IgD-negative memory B cell (primary cell): ENCODE data around the gene DYNLRB2. TPM values are rescaled to one million over a fixed set of nuclear protein-coding genes. Genes with fewer than 3 reads are reported as not detected.
A peak's percentile ranks its signal among the peaks of the same experiment; 100 is the strongest.

Experiments used
- H3K27ac Mint-ChIP-seq, 3 donors: one replicate each; pipeline ENCODE4 v1.8.0; 2020 to 2022; ENCODE audit warnings: mild to moderate bottlenecking in 3 of 3, mixed read lengths in 3 of 3, moderate library complexity in 1 of 3
- H3K27me3 Mint-ChIP-seq: one replicate; pipeline ENCODE4 v1.8.0; 2021; ENCODE audit warnings: mixed read lengths
- H3K36me3 Mint-ChIP-seq: one replicate; pipeline ENCODE4 v1.8.0; 2020; ENCODE audit warnings: mild to moderate bottlenecking, mixed read lengths
- H3K4me1 Mint-ChIP-seq, 3 donors: one replicate each; pipeline ENCODE4 v1.8.0; 2020 to 2022; ENCODE audit warnings: mixed read lengths in 3 of 3, mild to moderate bottlenecking in 1 of 3
- H3K4me3 Mint-ChIP-seq, 4 donors: one replicate each; pipeline ENCODE4 v1.8.0; 2020 to 2022; ENCODE audit warnings: mild to moderate bottlenecking in 4 of 4, mixed read lengths in 4 of 4, moderate library complexity in 3 of 4
- H3K9me3 Mint-ChIP-seq, 3 donors: one replicate each; pipeline ENCODE4 v1.8.0; 2020 to 2021; ENCODE audit warnings: mixed read lengths in 3 of 3, mild to moderate bottlenecking in 1 of 3
- polyA plus RNA-seq: library from polyadenylated mRNA; unstranded; fragments of 300-500 nt; fragmentation: Illumina TruSeq; gene quantifications from one replicate; pipeline ENCODE4 v1.2.3, GENCODE V29; 2021

DYNLRB2 gene
- polyA plus RNA-seq: not detected

- H3K4me1 Mint-ChIP-seq: peaks cover 12 to 13% (median 12%) of the 10 kb centered on the region in 3 donors
- H3K4me3 Mint-ChIP-seq: peak within 1 kb of the TSS; percentile 93 to 97 (median 96)
- peak within 1 kb of the TSS; percentile 97 to 100 (median 99) for H3K27ac Mint-ChIP-seq
- no peaks in the 10 kb centered on the region for H3K36me3 Mint-ChIP-seq
- no peaks in the 10 kb centered on the region for H3K27me3 Mint-ChIP-seq
- H3K9me3 Mint-ChIP-seq: peaks cover 0 to 5% (median 2%) of the 10 kb centered on the region in 3 donors
Measured at GRCh38 chr16:80540516-80541305, at the start of gene DYNLRB2. Gene DYNLRB2 (plus strand): TSS chr16:80540993. CDS start chr16:80541077, 84 bp downstream.

GRCh38 chr16:80500116-80500859, 40.5 kb upstream of the DYNLRB2 start:
- H3K27me3 Mint-ChIP-seq: peaks cover 17% of the 10 kb centered on the region
- no peaks in the 10 kb centered on the region for H3K36me3 Mint-ChIP-seq
- peaks cover 0 to 7% (median 6%) of the 10 kb centered on the region in 3 donors for H3K4me1 Mint-ChIP-seq
- H3K9me3 Mint-ChIP-seq: peaks cover 0 to 11% (median 10%) of the 10 kb centered on the region in 3 donors
- H3K4me3 Mint-ChIP-seq: peak overlapping the region in 1 of 4 donors; percentile 46
- no peak overlapping the region for H3K27ac Mint-ChIP-seq

- no peaks in the 10 kb centered on the region for H3K36me3 Mint-ChIP-seq
- peak overlapping the region in 1 of 3 donors; percentile 5 for H3K27ac Mint-ChIP-seq
- H3K9me3 Mint-ChIP-seq: peaks cover 0 to 11% (median 10%) of the 10 kb centered on the region in 3 donors
- H3K4me3 Mint-ChIP-seq: no peak overlapping the region
- peaks cover 0 to 7% (median 6%) of the 10 kb centered on the region in 3 donors for H3K4me1 Mint-ChIP-seq
- peaks cover 15% of the 10 kb centered on the region for H3K27me3 Mint-ChIP-seq
Measured at GRCh38 chr16:80500961-80501525, 39.8 kb upstream of the DYNLRB2 start.

GRCh38 chr16:80503107-80503506, 37.7 kb upstream of the DYNLRB2 start:
- Mint-ChIP-seq H3K4me3 (no peak overlapping the region), H3K4me1 (peaks cover 3 to 7% (median 6%) of the 10 kb centered on the region in 3 donors), H3K36me3 (no peaks in the 10 kb centered on the region), H3K27ac (no peak overlapping the region), H3K9me3 (peaks cover 0 to 11% (median 10%) of the 10 kb centered on the region in 3 donors), H3K27me3 (peaks cover 13% of the 10 kb centered on the region)

GRCh38 chr16:80507538-80507937, 33.3 kb upstream of the DYNLRB2 start:
- Mint-ChIP-seq H3K27ac (no peak overlapping the region), H3K9me3 (peaks cover 0 to 4% (median 4%) of the 10 kb centered on the region in 3 donors), H3K27me3 (peaks cover 17% of the 10 kb centered on the region), H3K4me3 (no peak overlapping the region), H3K36me3 (no peaks in the 10 kb centered on the region), H3K4me1 (peaks cover 0 to 3% (median 3%) of the 10 kb centered on the region in 3 donors)

- H3K36me3 Mint-ChIP-seq: no peaks in the 10 kb centered on the region
- H3K4me3 Mint-ChIP-seq: no peak overlapping the region
Measured at GRCh38 chr16:80509872-80510271, 30.9 kb upstream of the DYNLRB2 start.

GRCh38 chr16:80511824-80512592, 28.8 kb upstream of the DYNLRB2 start:
- H3K9me3 Mint-ChIP-seq: no peaks in the 10 kb centered on the region
- H3K27ac Mint-ChIP-seq: no peak overlapping the region
- H3K36me3 Mint-ChIP-seq: no peaks in the 10 kb centered on the region
- peaks cover 0 to 5% (median under 1%) of the 10 kb centered on the region in 3 donors for H3K4me1 Mint-ChIP-seq
- H3K27me3 Mint-ChIP-seq: peaks cover 22% of the 10 kb centered on the region
- no peak overlapping the region for H3K4me3 Mint-ChIP-seq

More at GRCh38 chr16:80509872-80510271, 30.9 kb upstream of the DYNLRB2 start:
- Mint-ChIP-seq H3K27me3 (peaks cover 19% of the 10 kb centered on the region), H3K9me3 (no peaks in the 10 kb centered on the region), H3K4me1 (peaks cover 0 to 3% (median 3%) of the 10 kb centered on the region in 3 donors), H3K27ac (no peak overlapping the region)

- Mint-ChIP-seq H3K4me1 (peaks cover 0 to 6% (median 0%) of the 10 kb centered on the region in 3 donors), H3K36me3 (no peaks in the 10 kb centered on the region), H3K4me3 (no peak overlapping the region), H3K27ac (no peak overlapping the region), H3K9me3 (no peaks in the 10 kb centered on the region), H3K27me3 (peaks cover 22% of the 10 kb centered on the region)
Measured at GRCh38 chr16:80512593-80512853, 28.3 kb upstream of the DYNLRB2 start.

GRCh38 chr16:80515374-80515773, 25.4 kb upstream of the DYNLRB2 start:
- H3K9me3 Mint-ChIP-seq: no peaks in the 10 kb centered on the region
- peaks cover 11% of the 10 kb centered on the region for H3K27me3 Mint-ChIP-seq
- no peak overlapping the region for H3K4me3 Mint-ChIP-seq
- H3K27ac Mint-ChIP-seq: peak overlapping the region in 1 of 3 donors; percentile 32
- H3K36me3 Mint-ChIP-seq: no peaks in the 10 kb centered on the region
- H3K4me1 Mint-ChIP-seq: peaks cover 11 to 18% (median 12%) of the 10 kb centered on the region in 3 donors

GRCh38 chr16:80517846-80518245, 22.9 kb upstream of the DYNLRB2 start:
- peaks cover 11 to 18% (median 12%) of the 10 kb centered on the region in 3 donors for H3K4me1 Mint-ChIP-seq
- peaks cover 8% of the 10 kb centered on the region for H3K27me3 Mint-ChIP-seq
- H3K4me3 Mint-ChIP-seq: no peak overlapping the region
- no peaks in the 10 kb centered on the region for H3K36me3 Mint-ChIP-seq
- H3K9me3 Mint-ChIP-seq: no peaks in the 10 kb centered on the region
- H3K27ac Mint-ChIP-seq: no peak overlapping the region

GRCh38 chr16:80518436-80518835, 22.4 kb upstream of the DYNLRB2 start:
- Mint-ChIP-seq H3K4me3 (peak overlapping the region in 3 of 4 donors; percentile 53 to 88 (median 66)), H3K4me1 (peaks cover 11 to 18% (median 12%) of the 10 kb centered on the region in 3 donors), H3K27me3 (peaks cover 8% of the 10 kb centered on the region), H3K27ac (no peak overlapping the region), H3K36me3 (no peaks in the 10 kb centered on the region), H3K9me3 (no peaks in the 10 kb centered on the region)

GRCh38 chr16:80519189-80519588, 21.6 kb upstream of the DYNLRB2 start:
- peak overlapping the region in 1 of 3 donors; percentile 85 for H3K27ac Mint-ChIP-seq
- peaks cover 11 to 18% (median 12%) of the 10 kb centered on the region in 3 donors for H3K4me1 Mint-ChIP-seq
- H3K4me3 Mint-ChIP-seq: peak overlapping the region in 2 of 4 donors; percentile 66 to 88
- H3K27me3 Mint-ChIP-seq: peaks cover 6% of the 10 kb centered on the region
- no peaks in the 10 kb centered on the region for H3K36me3 Mint-ChIP-seq
- no peaks in the 10 kb centered on the region for H3K9me3 Mint-ChIP-seq

GRCh38 chr16:80525420-80525819, 15.4 kb upstream of the DYNLRB2 start:
- Mint-ChIP-seq H3K4me3 (no peak overlapping the region), H3K27me3 (no peaks in the 10 kb centered on the region), H3K4me1 (no peaks in the 10 kb centered on the region), H3K36me3 (no peaks in the 10 kb centered on the region), H3K27ac (no peak overlapping the region), H3K9me3 (no peaks in the 10 kb centered on the region)

- Mint-ChIP-seq H3K4me1 (no peaks in the 10 kb centered on the region), H3K4me3 (no peak overlapping the region), H3K9me3 (no peaks in the 10 kb centered on the region), H3K27me3 (no peaks in the 10 kb centered on the region), H3K36me3 (no peaks in the 10 kb centered on the region), H3K27ac (peak overlapping the region in 1 of 3 donors; percentile 33)
Measured at GRCh38 chr16:80526418-80527061, 14.3 kb upstream of the DYNLRB2 start.
